Measurements from ENCODE around the gene CTDNEP1. TPM values are rescaled to one million over a fixed set of nuclear protein-coding genes. Genes with fewer than 3 reads are reported as not detected.

Gene CTDNEP1
- polyA plus RNA-seq, 1 donor (not counting 4 experiments of a cell fraction or from before 2014, with no cell fraction given), result 66.2 TPM

GRCh38 chr17:7242717-7243452, 8.6 kb downstream of the CTDNEP1 start:
- H4K20me1 ChIP-seq (ENCODE audit: control insufficient read depth, extremely low read depth, insufficient read depth, low read length), result no peaks in the 10 kb centered on the region
- no peaks in the 10 kb centered on the region for H3K27me3 ChIP-seq (ENCODE audit: control insufficient read depth, extremely low read depth, insufficient read depth, low read length)
- H3K36me3 ChIP-seq (ENCODE audit: control insufficient read depth in 2 of 2, extremely low read depth in 1 of 2, insufficient read depth in 2 of 2, low read length in 2 of 2), result peaks cover 19 to 25% of the 10 kb centered on the region in 2 experiments
- peak overlapping the region; percentile 96 for H3K9ac ChIP-seq (ENCODE audit: control insufficient read depth, extremely low read depth, insufficient read depth, low read length)
- peaks cover 34% of the 10 kb centered on the region for H3K79me2 ChIP-seq (ENCODE audit: control insufficient read depth, insufficient read depth, low read length)
- TF ChIP-seq, protein P1, sequence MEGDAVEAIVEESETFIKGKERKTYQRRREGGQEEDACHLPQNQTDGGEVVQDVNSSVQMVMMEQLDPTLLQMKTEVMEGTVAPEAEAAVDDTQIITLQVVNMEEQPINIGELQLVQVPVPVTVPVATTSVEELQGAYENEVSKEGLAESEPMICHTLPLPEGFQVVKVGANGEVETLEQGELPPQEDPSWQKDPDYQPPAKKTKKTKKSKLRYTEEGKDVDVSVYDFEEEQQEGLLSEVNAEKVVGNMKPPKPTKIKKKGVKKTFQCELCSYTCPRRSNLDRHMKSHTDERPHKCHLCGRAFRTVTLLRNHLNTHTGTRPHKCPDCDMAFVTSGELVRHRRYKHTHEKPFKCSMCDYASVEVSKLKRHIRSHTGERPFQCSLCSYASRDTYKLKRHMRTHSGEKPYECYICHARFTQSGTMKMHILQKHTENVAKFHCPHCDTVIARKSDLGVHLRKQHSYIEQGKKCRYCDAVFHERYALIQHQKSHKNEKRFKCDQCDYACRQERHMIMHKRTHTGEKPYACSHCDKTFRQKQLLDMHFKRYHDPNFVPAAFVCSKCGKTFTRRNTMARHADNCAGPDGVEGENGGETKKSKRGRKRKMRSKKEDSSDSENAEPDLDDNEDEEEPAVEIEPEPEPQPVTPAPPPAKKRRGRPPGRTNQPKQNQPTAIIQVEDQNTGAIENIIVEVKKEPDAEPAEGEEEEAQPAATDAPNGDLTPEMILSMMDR (optimal IDR thresholded peaks at IDR 0.05 in 1 of 3, IDR thresholded peaks at IDR 0.05 in 1 of 3, conservative IDR thresholded peaks at IDR 0.05 in 1 of 3; ENCODE audit: extremely low read depth in 1 of 3, insufficient read depth in 2 of 3, low read length in 3 of 3), result peak in 1 of 3 experiments; percentile 0
- TF ChIP-seq EZH2 (IDR thresholded peaks at IDR 0.05; ENCODE audit: low read length), result no peak
- H2AFZ ChIP-seq (ENCODE audit: control insufficient read depth, low read length), result peak overlapping the region; percentile 72
- DNase-seq (ENCODE audit: low read depth, low spot score) (no peak), FAIRE-seq (peak; percentile 80)
- no peaks in the 10 kb centered on the region for H3K9me1 ChIP-seq (ENCODE audit: control insufficient read depth, extremely low read depth, insufficient read depth, low read length)
- H3K4me2 ChIP-seq (ENCODE audit: control insufficient read depth, extremely low read depth, insufficient read depth, low read depth, low read length), result peak overlapping the region; percentile 95
- dilution Hi-C loops (cut with MboI; ENCODE audit: extremely low pct_ligation_motif_present, low sequenced_read_pairs), result no loop called here
- H3K4me3 ChIP-seq (ENCODE audit: control insufficient read depth in 2 of 3, extremely low read depth in 1 of 3, insufficient read depth in 2 of 3, low read depth in 1 of 3, low read length in 3 of 3), result peak overlapping the region; percentile 68 to 90 (median 69)
- H3K9me3 ChIP-seq (ENCODE audit: control insufficient read depth, low read depth, low read length), result no peaks in the 10 kb centered on the region
- H3K27ac ChIP-seq (ENCODE audit: control insufficient read depth, insufficient read depth, low read length), result peak overlapping the region; percentile 99
- H3K4me1 ChIP-seq (ENCODE audit: control insufficient read depth, extremely low read depth, insufficient read depth, low read length), result peaks cover 20% of the 10 kb centered on the region

GRCh38 chr17:7241783-7242716, 9.5 kb downstream of the CTDNEP1 start, which contains the start of gene GABARAP:
TSS of gene GABARAP (minus strand) at chr17:7242449. CDS start at chr17:7242330, 119 bp downstream.
- Histone ChIP-seq H3K9me3 (ENCODE audit: control insufficient read depth, low read depth, low read length) (no peaks in the 10 kb centered on the region), H3K4me3 (ENCODE audit: control insufficient read depth in 2 of 3, extremely low read depth in 1 of 3, insufficient read depth in 2 of 3, low read depth in 1 of 3, low read length in 3 of 3) (peak within 1 kb of the TSS; percentile 68 to 90 (median 69)), H3K79me2 (ENCODE audit: control insufficient read depth, insufficient read depth, low read length) (peaks cover 31% of the 10 kb centered on the region), H4K20me1 (ENCODE audit: control insufficient read depth, extremely low read depth, insufficient read depth, low read length) (no peaks in the 10 kb centered on the region), H3K27me3 (ENCODE audit: control insufficient read depth, extremely low read depth, insufficient read depth, low read length) (no peaks in the 10 kb centered on the region), H3K4me1 (ENCODE audit: control insufficient read depth, extremely low read depth, insufficient read depth, low read length) (peaks cover 25% of the 10 kb centered on the region), H3K9ac (ENCODE audit: control insufficient read depth, extremely low read depth, insufficient read depth, low read length) (peak within 1 kb of the TSS; percentile 96), H2AFZ (ENCODE audit: control insufficient read depth, low read length) (peak within 1 kb of the TSS; percentile 72), H3K4me2 (ENCODE audit: control insufficient read depth, extremely low read depth, insufficient read depth, low read depth, low read length) (peak within 1 kb of the TSS; percentile 95), H3K36me3 (ENCODE audit: control insufficient read depth in 2 of 2, extremely low read depth in 1 of 2, insufficient read depth in 2 of 2, low read length in 2 of 2) (peaks cover 22 to 24% of the 10 kb centered on the region in 2 experiments), H3K27ac (ENCODE audit: control insufficient read depth, insufficient read depth, low read length) (peak within 1 kb of the TSS; percentile 99), H3K9me1 (ENCODE audit: control insufficient read depth, extremely low read depth, insufficient read depth, low read length) (no peaks in the 10 kb centered on the region)
- dilution Hi-C loops (cut with MboI; ENCODE audit: extremely low pct_ligation_motif_present, low sequenced_read_pairs), result no loop called here
- DNase-seq (ENCODE audit: low read depth, low spot score) (no peak), FAIRE-seq (peak; percentile 26)
- TF ChIP-seq, protein P1 (optimal IDR thresholded peaks at IDR 0.05 in 1 of 3, IDR thresholded peaks at IDR 0.05 in 1 of 3, conservative IDR thresholded peaks at IDR 0.05 in 1 of 3; ENCODE audit: extremely low read depth in 1 of 3, insufficient read depth in 2 of 3, low read length in 3 of 3), result peak in 1 of 3 experiments; percentile 1
- TF ChIP-seq EZH2 (IDR thresholded peaks at IDR 0.05; ENCODE audit: low read length), result no peak

Data from keratinocyte (primary cell).